Adipose tissue (tissue), 3 donors: Measurements from ENCODE around the gene LRRC7. TPM values are rescaled to one million over a fixed set of nuclear protein-coding genes. Genes with fewer than 3 reads are reported as not detected.

ENCODE experiments used
- H3K27ac ChIP-seq: one replicate; pipeline ENCODE4 v1.5.1; 2013; ENCODE audit warnings: low read depth, low read length
- WGBS, 3 donors: extraction: QIAGEN DNeasy Blood & Tissue Kit; methylation state at CpG; one replicate each; pipeline ENCODE4 v1.1.7; 2013; 5-methylcytosine and 5-hydroxymethylcytosine counted together
- polyA plus RNA-seq, 3 donors: library from polyadenylated mRNA; stranded (reverse); fragments of 200-250 nt; gene quantifications; one replicate each; pipeline ENCODE4 v1.2.3, GENCODE V29; 2013
- donor health status: healthy with polysubstance abuse.
- donor health status: Bipolar disorder and iron deficiency.
- donor health status: healthy.

LRRC7 gene
- polyA plus RNA-seq, 3 donors: 0.04 to 0.22 TPM; not detected in 1

DNA sequence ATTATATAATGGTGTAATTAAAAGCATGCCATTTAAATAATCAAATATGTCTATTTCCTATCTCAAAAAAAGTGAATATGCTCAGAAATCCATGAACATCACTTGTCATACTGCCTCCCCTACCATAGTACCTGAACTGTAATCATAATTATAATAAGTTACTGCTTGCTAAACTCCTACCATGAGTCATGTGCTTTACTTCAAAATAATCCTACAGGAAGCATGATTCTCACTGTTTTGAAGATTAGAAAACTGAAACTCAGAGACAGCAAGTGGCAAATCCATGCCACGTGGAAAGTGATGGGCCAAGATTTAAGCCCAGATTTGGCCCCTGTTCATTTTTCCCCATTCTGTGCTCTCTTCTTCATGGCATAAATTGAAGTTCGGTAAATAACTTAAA is 5.2 kb downstream of the LRRC7 start:
- H3K27ac ChIP-seq: no peak overlapping the region
- 73 to 76% (median 76%) methylated on average over 2 of the region's 2 CpGs for WGBS, 3 donors

DNA sequence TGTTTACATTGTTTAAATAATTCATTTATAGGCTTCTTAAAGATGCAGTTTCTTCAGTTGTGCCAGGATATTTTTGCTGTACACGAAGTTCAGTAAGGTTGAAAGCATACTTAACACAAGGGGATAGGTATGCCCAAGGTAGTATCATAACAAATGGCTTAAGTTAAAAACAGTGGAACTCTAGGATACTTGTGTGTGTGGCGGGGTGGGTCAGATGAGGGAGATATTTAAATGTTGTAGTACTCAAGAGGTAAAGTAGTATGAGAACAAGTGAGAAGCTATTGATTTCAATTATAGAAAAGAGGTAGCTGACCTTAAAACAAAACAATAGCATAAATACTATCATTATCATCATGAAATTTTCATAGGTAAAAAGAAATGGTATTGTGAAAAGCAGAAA is 6.2 kb downstream of the LRRC7 start:
- no peak overlapping the region for H3K27ac ChIP-seq
- 40 to 47% (median 46%) methylated on average over 2 of the region's 2 CpGs for WGBS, 3 donors

DNA sequence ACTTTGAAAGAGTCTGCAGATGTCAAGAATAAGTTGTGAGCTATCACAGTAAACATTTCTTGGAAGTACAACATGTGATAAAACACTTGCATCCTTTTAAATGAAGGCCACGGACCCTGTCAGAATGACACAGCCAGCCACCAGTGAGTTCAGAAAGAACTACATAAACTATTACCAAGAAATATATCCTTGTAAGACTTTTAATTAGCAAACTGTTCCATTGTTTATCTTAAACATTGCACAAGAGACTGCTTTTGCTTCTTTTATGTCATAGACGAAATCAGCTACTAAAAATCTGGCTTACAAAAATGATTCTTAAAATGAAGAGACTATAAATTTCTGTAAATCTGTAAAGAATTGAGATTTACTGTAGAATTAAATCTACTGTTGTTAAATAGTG is 17.9 kb downstream of the LRRC7 start:
- 48 to 53% (median 51%) methylated on average over 2 of the region's 2 CpGs for WGBS, 3 donors

DNA sequence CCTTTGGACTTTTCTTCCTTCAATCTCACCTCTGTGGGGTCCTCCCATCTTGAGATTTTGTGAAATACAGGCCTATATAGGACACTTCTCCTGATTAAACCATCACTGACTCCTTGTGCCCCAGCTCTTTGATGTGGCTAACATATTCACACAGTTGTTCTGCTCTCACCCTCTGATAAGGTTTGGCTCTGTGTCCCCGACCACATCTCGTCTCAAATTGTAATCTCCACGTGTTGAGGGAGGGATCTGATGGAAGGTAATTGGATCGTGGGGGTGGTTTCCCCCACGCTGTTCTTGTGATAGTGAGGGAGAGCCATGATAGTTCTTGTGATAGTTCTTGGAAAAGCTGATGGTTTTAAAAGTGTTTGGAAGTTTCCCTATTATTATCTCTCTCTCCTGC is 19.7 kb downstream of the LRRC7 start:
- 57 to 79% (median 63%) methylated on average over 5 of the region's 5 CpGs for WGBS, 3 donors
- no peak overlapping the region for H3K27ac ChIP-seq

More for the DNA sequence above, 17.9 kb downstream of the LRRC7 start:
- no peak overlapping the region for H3K27ac ChIP-seq

DNA sequence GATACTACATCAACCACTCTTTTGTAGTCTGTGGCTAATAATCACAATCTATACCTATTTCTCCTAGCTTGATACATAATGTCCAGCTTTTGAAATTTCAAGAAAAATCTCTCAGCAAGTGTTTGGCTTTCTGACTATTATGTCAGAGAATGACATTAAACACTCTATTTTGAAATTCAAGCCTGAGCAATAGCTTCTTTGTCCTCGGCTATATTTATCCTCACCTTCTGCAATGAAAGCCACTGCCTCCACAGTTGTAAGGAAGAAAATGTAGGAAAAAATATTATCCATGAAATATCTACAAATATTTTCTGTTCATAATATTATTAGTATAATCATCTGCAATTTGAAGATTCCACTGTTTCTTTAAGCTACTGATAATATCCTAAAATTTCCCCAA is 22.1 kb downstream of the LRRC7 start:
- no peak overlapping the region for H3K27ac ChIP-seq
- 74 to 92% (median 82%) methylated on average over 1 of the region's 1 CpG for WGBS, 3 donors

DNA sequence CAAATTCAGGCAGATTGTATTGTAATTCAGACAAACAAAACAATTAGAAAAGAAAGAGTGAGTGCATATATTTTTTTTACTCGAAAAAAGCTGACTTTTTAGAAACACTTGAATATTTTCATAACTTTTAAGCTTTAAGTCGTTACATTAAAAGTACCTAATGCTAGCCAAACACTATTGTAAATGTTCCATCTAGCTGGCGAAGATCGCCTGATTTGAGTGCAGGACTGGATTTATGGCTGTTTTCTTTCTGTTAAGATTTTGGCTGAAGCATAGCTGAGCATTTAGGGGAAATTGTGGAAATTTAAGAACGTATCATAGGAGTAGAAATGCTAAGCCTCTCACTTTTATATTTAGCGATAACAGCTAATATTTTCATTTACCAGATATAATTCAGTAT is 24.6 kb downstream of the LRRC7 start:
- no peak overlapping the region for H3K27ac ChIP-seq
- 69 to 74% (median 71%) methylated on average over 6 of the region's 6 CpGs for WGBS, 3 donors

DNA sequence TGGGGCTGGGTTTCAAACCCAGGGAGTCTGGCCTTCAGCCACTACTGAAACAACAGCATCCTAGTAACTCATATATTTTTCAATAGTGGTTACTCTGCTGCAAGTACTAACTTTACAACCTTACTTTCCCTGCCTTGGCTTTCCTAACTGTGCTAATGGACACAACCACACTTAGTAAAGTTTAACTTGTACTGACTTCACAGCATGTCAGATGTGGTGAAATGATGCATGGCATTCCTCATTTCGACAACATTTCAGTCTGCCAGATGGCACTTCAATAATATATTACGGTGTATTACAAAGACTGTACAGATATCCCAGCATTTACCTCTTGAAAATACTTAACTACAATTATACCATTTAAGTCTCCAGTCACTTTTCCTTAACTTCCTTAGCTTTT is 27.8 kb downstream of the LRRC7 start:
- WGBS, 3 donors: 66 to 90% (median 89%) methylated on average over 2 of the region's 2 CpGs
- H3K27ac ChIP-seq: no peak overlapping the region

DNA sequence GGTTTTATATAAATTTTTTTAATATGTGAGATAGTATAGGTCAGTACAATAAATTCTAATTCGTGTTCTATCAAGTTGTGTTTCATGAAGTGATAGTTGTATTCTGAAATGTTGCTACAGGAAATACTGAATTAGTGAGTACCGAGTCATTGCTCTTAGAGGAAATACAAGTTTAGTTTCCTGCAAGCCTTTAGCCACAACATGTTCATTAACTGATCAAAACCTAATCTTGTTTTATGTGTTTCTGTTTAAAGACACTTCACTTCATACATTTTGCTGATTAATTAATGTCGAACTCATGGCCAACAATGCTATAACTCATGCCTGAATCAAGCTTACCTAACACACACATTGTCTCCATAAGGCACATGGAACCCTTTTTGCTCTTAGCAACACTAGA is 43.6 kb downstream of the LRRC7 start:
- 48 to 59% (median 55%) methylated on average over 3 of the region's 3 CpGs for WGBS, 3 donors
- no peak overlapping the region for H3K27ac ChIP-seq

DNA sequence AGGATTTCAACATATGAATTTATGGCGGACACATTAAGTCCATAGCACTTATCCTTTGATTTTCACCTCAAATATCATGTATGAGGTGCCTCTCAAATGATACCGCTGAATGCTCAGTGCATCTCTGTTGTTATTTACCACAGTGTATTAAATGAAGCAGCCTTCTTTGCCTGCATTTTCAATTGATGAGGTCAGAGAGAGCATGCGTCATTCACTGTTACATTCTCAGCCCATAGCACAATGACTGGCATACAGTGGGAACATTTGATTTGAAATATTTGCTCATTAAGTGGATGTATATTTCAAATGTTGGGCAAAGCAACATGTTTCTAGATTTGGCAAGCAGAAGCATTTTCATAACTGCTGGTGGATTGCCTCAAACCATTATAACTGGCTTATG is 45.7 kb downstream of the LRRC7 start:
- WGBS, 3 donors: 91 to 94% (median 93%) methylated on average over 3 of the region's 3 CpGs
- H3K27ac ChIP-seq: no peak overlapping the region

DNA sequence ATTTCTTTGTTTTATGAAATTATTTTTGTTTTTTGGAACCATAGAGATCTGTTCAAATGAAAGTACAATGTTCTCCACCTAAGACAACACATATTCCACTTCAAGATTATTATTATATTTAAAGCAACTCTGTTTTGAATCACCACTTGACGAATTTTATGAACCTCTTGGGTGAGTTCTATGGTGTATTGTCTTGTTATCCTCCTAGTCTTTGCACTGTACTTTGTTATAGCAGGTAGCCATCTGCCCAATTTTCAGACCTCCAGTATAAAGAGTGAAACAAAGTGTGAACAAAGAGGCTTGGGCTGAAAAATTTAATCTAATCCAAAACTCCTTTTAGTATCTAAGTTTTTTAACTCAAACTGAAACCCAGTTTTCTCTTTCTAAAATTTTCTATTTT is 71.0 kb downstream of the LRRC7 start:
- 58 to 70% (median 67%) methylated on average over 1 of the region's 1 CpG for WGBS, 3 donors
- H3K27ac ChIP-seq: no peak overlapping the region

DNA sequence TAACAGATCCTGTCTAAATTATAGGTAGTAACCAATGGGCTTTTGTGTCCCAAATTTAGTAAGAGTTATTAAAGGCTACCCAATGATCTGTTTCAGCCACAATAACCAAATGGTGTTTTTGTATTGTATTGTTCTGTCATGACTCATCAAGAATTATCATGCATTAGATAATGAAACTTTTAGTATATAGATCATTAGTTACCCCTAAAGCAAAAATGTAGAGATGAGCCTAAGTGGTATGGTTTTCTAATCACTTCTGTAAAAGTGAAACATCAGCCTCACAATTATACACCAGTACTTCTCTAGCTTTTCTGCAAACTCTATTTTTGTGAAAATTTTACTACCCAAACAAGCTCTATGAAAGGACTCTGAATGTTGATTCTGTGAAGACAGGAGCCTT is 71.4 kb downstream of the LRRC7 start:
- no peak overlapping the region for H3K27ac ChIP-seq

DNA sequence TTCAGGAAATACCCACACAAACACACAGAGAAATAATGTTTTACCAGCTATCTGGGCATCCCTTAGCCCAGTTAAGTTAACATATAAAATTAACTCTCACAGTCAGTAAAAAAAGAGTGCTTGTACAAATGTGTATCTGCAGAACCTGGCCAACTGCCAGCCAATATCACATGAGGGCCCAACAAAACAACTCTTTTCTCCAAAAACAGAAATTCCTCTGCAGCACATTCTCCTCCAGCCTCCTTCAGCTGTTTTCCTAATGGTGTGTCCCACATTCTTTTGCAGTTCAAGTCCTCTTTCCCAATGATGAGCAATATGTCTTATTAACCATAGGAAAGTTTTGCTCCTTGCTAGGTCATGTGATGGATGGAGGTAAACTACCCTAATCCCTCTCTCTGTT is 75.5 kb downstream of the LRRC7 start:
- no peak overlapping the region for H3K27ac ChIP-seq

DNA sequence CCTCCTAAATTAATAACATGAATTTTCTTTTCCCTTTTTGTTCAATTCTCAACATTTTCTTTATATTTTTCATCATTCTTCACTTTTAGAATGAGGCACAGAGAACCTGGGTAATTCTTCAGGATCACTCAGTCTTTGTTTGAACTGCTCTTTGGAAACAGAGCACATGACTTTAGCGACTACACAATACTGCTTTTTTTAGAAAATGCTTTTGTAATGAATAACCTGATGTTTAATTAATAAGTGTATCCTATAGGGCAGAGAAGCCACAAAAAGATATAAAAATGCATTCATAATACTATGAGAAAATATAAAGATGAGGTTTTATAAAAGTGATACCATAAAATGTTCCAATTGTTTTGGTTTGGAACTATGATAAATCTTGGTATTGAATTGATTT is 77.8 kb downstream of the LRRC7 start:
- no peak overlapping the region for H3K27ac ChIP-seq
- WGBS, 3 donors: 25 to 81% (median 79%) methylated on average over 1 of the region's 1 CpG

DNA sequence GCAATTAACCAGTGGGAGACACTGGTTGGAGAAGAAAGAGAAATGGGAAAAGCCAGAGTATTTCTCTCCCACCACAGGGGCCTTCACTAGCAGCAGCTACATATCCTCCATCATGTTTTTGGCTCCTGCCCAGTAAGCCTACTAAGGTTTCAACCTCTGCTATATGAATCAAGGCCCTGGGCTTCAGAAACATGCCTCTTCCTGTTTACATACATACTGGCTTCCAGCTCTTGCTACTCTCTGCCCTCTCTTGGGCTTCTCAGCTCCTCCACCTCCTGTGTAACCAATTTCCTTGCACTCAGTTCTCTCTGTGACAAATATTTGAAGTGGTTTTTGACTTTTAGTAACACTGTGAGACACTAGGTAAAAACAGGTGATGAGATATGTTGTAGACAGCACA is 80.8 kb downstream of the LRRC7 start:
- H3K27ac ChIP-seq: no peak overlapping the region

DNA sequence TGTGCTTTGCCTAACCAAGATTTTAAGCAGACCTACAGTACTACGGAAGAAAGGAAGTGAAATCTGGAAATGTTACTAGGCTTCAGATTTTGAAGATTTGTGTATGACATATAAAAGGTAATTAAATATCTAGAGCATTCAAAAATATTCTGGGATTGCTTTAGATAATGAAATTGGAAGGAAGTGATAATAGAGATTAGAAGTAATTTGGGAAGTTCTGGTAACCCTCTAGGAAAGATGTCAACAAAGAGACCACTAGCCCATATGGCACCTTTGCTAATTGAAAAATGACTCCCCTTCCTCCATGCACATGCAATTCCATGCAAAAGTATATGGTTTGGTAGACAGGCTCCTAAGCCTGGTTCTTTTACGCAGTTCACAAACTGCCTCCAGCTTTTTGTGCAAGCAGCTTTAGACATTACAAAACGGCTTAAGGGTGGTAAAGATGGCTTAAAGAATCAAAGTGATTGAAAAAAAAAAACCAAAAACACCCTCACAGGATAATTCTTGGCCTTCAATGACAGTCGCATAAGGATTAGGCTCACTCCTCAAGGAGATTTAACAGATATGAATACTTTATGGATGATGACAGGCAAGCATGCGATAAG is 81.8 kb downstream of the LRRC7 start:
- WGBS, 3 donors: 84 to 88% (median 86%) methylated on average over 5 of the region's 5 CpGs
- no peak overlapping the region for H3K27ac ChIP-seq

DNA sequence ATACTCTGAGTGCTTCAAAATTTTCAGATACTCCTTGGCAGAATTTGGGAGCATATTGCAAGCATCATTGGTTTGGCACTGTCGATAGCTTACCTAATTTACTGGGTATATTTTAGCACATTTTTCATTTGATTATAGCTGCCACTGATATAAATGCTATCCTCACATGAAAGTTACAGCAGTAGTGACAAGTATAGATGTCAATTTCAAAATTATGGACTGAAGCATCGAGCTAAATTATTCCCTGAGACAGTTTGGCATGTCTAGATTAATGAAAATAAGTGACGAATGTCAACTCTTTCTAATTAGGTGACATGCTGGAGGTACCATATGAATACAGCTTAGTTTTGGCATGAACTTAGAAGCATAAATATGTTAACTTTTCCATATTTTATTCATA is 83.1 kb downstream of the LRRC7 start:
- H3K27ac ChIP-seq: no peak overlapping the region
- WGBS, 3 donors: 87 to 92% (median 87%) methylated on average over 3 of the region's 3 CpGs

DNA sequence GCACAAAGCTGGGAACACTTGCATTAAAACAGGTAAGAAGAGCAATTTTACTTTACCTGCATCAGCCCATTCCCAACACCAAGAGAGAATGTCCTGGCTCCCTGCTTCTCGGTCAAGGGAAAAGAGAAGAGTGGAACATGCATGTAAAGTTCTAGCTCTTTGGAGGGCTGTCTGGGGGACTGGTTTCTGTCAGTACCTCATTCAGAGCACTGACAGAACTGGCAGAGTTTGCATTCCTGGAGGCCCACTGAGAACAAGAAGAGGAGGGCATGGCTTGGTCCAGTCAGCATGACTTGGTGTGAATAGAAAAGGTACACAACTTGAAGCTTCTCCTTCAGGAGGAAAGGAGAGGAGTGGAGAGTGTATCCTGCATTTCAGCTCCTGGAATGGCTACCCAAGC is 83.9 kb downstream of the LRRC7 start:
- WGBS, 3 donors: 0 to 86% (median 75%) methylated on average over 1 of the region's 1 CpG
- no peak overlapping the region for H3K27ac ChIP-seq

DNA sequence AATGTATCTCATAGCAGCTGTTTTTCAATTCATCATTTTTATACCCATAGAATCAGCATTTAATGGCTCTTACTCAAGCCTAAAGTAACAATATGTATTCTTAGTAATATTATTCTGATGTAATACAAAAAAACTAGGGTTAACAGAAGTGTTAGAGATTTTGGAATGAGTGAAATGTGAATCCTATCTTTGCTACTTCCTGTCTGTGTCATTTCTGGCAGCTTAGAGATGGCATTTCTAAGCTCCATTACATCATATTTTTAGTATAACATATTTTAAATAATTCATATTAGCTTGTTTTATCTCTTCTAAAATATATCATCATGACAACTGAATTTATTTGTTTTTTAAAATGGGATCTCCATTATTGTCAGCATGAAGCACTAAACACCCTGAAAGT is 90.2 kb downstream of the LRRC7 start:
- H3K27ac ChIP-seq: no peak overlapping the region

DNA sequence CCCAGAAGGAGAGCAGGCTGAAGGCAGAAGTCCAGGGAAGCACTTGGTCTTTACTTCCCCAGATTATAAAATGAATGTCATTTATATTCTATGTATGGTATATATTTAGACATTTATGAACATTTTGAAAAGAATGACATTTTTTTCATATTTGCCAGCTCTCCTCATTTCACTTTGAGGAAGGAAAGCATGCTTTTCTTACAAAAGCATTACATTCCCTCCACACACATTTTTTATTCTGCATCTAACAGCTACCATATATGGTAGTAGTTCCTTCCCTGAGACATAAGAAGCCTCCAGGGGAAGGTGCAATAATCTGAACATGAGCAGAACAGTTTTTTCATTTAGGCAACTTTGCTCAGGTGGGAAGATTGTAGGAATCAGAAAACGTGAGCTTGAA is 94.0 kb downstream of the LRRC7 start:
- H3K27ac ChIP-seq: no peak overlapping the region
- WGBS, 3 donors: 45 to 73% (median 65%) methylated on average over 1 of the region's 1 CpG

DNA sequence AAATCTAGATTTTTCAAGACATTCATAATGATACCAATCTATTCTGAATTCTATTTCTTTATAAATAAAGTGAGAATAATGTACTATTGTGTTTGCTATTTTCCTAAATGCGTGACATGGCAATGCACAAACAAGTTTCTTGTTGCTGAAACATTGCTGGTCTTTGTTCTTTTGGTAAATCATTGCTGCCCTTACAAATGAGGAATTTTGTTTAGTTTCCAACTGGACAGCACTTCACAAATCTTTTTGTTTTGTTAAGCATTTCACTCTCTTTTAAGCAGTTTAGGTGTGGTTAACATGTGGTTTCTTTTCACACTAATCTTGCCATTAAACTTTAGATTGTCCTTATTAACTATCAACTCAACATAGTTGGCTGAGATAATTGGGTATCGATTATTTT is 94.6 kb downstream of the LRRC7 start:
- no peak overlapping the region for H3K27ac ChIP-seq
- 63 to 89% (median 81%) methylated on average over 2 of the region's 2 CpGs for WGBS, 3 donors

DNA sequence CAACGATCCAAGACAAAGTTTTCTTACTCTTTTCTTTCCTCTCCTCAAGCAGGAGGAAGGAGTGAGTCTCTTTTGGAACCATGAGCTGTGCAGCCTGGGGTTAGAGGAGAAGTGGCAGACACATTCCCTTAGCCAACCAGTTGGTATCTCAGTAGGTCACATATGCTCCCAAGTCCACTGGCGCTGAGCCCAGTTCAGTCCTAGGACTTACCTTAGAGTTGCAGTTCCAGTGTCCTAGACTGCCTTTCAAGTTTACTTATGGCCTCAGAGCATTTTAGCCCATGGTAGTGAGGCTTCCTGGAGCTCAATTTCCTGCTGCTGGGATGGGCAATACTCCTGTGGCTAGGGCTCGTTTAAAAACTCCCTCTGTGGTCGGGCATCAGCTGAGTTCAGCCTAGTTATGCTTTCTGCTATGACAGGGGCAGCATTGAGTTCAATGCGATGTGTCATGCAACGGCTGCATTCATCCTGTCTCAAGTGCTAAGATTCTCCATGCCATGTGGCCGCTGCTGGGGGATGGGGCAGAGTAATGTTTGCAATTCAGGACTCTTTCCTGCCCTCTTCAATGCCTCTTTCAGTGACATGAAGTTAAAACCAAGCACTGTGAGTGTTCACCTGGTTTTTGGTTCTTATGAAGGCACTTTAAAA is 103.8 kb downstream of the LRRC7 start:
- WGBS, 3 donors: 79 to 85% (median 81%) methylated on average over 7 of the region's 7 CpGs
- no peak overlapping the region for H3K27ac ChIP-seq
